Panc1 (cell line): ENCODE results near the gene TULP1. TPM values are rescaled to one million over a fixed set of nuclear protein-coding genes. Genes with fewer than 3 reads are reported as not detected.

ENCODE experiments used
- ATAC-seq: fragments of 200-7000 bp; cut with Tn5 transposase; 2 replicates; pipeline ENCODE4 v1.9.1; 2020; ENCODE audit warnings: mild to moderate bottlenecking, moderate library complexity
- BruUV-seq: library from RNA; stranded (reverse); fragments of 400-500 nt; replicated peaks from 2 replicates; lab custom pipeline; 2021; lab: Mats Ljungman, UMichigan
- CTCF ChIA-PET: fragments of 300-600 bp; sonication (Branson Sonifier 250); formaldehyde crosslinking; loops from one replicate; lab custom pipeline; 2022; ENCODE audit warnings: antibody characterized with exemption; lab: Charles Lee
- POLR2A ChIA-PET: fragments of 300-600 bp; sonication (Branson Sonifier 250); formaldehyde crosslinking; loops from one replicate; lab custom pipeline; 2022; ENCODE audit warnings: antibody characterized with exemption; lab: Charles Lee
- DNase-seq: peaks from one replicate; pipeline ENCODE4 v3.0.0-alpha.2; 2010; ENCODE audit warnings: low read depth, low spot score
- H3K27ac ChIP-seq: 2 replicates; pipeline ENCODE4 v1.5.1; 2011; ENCODE audit warnings: mild to moderate bottlenecking, low read length, inconsistent platforms
- H3K27me3 ChIP-seq: fragments of 200-500 bp; sonication (Bioruptor generic); 2 replicates; pipeline ENCODE4 v1.6.0; 2014; ENCODE audit warnings: low read length, inconsistent platforms; ENCODE audit not compliant: control insufficient read depth, insufficient read depth
- H3K36me3 ChIP-seq: fragments of 200-500 bp; sonication (Bioruptor generic); 2 replicates; pipeline ENCODE4 v1.5.1; 2014; ENCODE audit warnings: inconsistent platforms, mild to moderate bottlenecking, low read length, moderate library complexity; ENCODE audit not compliant: control insufficient read depth, insufficient read depth
- H3K4me1 ChIP-seq: 2 replicates; pipeline ENCODE4 v1.5.1; 2011; ENCODE audit warnings: inconsistent platforms, mild to moderate bottlenecking, low read length, moderate library complexity; ENCODE audit not compliant: control insufficient read depth, insufficient read depth
- H3K4me3 ChIP-seq, 2 experiments: 2 replicates each; pipeline ENCODE4 v1.5.1; 2011 to 2012; ENCODE audit warnings: low read depth in 2 of 2, low read length in 2 of 2, mild to moderate bottlenecking in 2 of 2, inconsistent platforms in 1 of 2, moderate library complexity in 1 of 2
- H3K9me3 ChIP-seq: fragments of 200-500 bp; sonication (Bioruptor generic); 2 replicates; pipeline ENCODE4 v1.5.1; 2014; ENCODE audit warnings: low read depth, mild to moderate bottlenecking, inconsistent platforms, low read length, moderate library complexity; ENCODE audit not compliant: control insufficient read depth, insufficient read depth
- CTCF ChIP-seq: fragments of 450-650 bp; IDR thresholded peaks from 2 replicates; pipeline ENCODE4 v1.5.1; 2017; ENCODE audit warnings: mild to moderate bottlenecking
- POLR2AphosphoS5 ChIP-seq: IDR thresholded peaks from 2 replicates; pipeline ENCODE4 v1.6.1; 2012; ENCODE audit warnings: mild to moderate bottlenecking, low read depth, low read length, moderate library complexity
- REST ChIP-seq, 2 experiments: IDR thresholded peaks; 2 replicates each; pipeline ENCODE4 v1.6.1; 2011 to 2012; ENCODE audit warnings: low read depth in 2 of 2, control low read depth in 1 of 2, low read length in 1 of 2, mild to moderate bottlenecking in 1 of 2, moderate library complexity in 1 of 2; ENCODE audit not compliant: insufficient read depth in 1 of 2
- SIN3A ChIP-seq: IDR thresholded peaks from 2 replicates; pipeline ENCODE4 v1.6.1; 2012; ENCODE audit warnings: low read depth, mild to moderate bottlenecking, low read length, moderate library complexity, borderline replicate concordance; ENCODE audit not compliant: insufficient read depth
- TCF7L2 ChIP-seq: IDR thresholded peaks from 2 replicates; pipeline ENCODE4 v1.6.1; 2011; ENCODE audit warnings: mild to moderate bottlenecking, low read depth, low read length, inconsistent platforms
- in situ Hi-C: cut with HindIII; loops from 2 replicates; pipeline ENCODE4 v1.10.0; 2016; ENCODE audit warnings: low sequenced_read_pairs, low pct_unique_long_range_greater_than_20kb
- intact Hi-C: fragments of 100-400 bp; cut with micrococcal nuclease; formaldehyde crosslinking; loops from one replicate; pipeline ENCODE4 v1.10.0; 2022; ENCODE audit not compliant: unreplicated experiment
- total RNA-seq: library from RNA; stranded (reverse); gene quantifications from one replicate; pipeline ENCODE4 v1.2.1, GENCODE V29; 2021; ENCODE audit not compliant: unreplicated experiment

Gene TULP1
- total RNA-seq, 1 experiment from 2014 or later: not detected

- ChIA-PET POLR2A (interaction anchor here (0.6 to 0.7 kb wide), 2 partner anchors 25 to 296 kb away, joined by 3 read pairs; no protein-coding TSS in a partner anchor), CTCF (interaction anchor here (0.5 kb wide), 1 partner anchor 56 kb away, joined by 3 read pairs; no protein-coding TSS in a partner anchor)
- intact Hi-C loops (no loop called here), in situ Hi-C loops (no loop called here)
- H3K4me1 ChIP-seq: peaks cover 15% of the 10 kb centered on the region
- peak; percentile 43; the same call in 1 of the 2 replicates for TF ChIP-seq SIN3A
- no peak for TF ChIP-seq CTCF
- TF ChIP-seq POLR2AphosphoS5: no peak
- peak; percentile 57 for ATAC-seq
- no peak for DNase-seq
- no TSS peak for BruUV-seq
- H3K27me3 ChIP-seq: no peaks in the 10 kb centered on the region
- no peaks in the 10 kb centered on the region; the same call in 1 of the 2 replicates for H3K36me3 ChIP-seq
- no peaks in the 10 kb centered on the region for H3K9me3 ChIP-seq
- peak overlapping the region; percentile 51 for H3K27ac ChIP-seq
- peak overlapping the region; percentile 58 to 60 for H3K4me3 ChIP-seq
Observed at GRCh38 chr6:35496036-35496840, 16.5 kb downstream of the TULP1 start.

- POLR2A ChIA-PET: interaction anchor here (0.7 to 0.8 kb wide), 2 partner anchors 24 to 27 kb away, joined by 3 read pairs; partner anchors contain the start of gene RPL10A
- DNase-seq: no peak
- peak overlapping the region; percentile 51; the same call in 1 of the 2 replicates for H3K27ac ChIP-seq
- no peak for ATAC-seq
- CTCF ChIA-PET: no interaction called here
- peak overlapping the region; percentile 58 to 60 for H3K4me3 ChIP-seq
- intact Hi-C loops (no loop called here), in situ Hi-C loops (no loop called here)
- no TSS peak for BruUV-seq
- peaks cover 21% of the 10 kb centered on the region for H3K4me1 ChIP-seq
- TF ChIP-seq POLR2AphosphoS5 (no peak), SIN3A (no peak), TCF7L2 (no peak), REST (IDR thresholded peaks at IDR 0.05; ENCODE audit: insufficient read depth in 1 of 2, low read depth in 2 of 2, low read length in 1 of 2) (no peak), CTCF (no peak)
- H3K36me3 ChIP-seq: no peaks in the 10 kb centered on the region; the same call in 1 of the 2 replicates
- no peaks in the 10 kb centered on the region for H3K27me3 ChIP-seq
- H3K9me3 ChIP-seq: no peaks in the 10 kb centered on the region
Observed at GRCh38 chr6:35495258-35496035, 17.2 kb downstream of the TULP1 start.
